NCI-H446 (cell line): ENCODE measurements around the gene ANXA2R.

Experiments
- DNase-seq, 2 experiments: peaks; one replicate each; lab custom pipeline; 2025; lab: John Stamatoyannopoulos, UW

ANXA2R gene

GRCh38 chr5:43000111-43000840 lies 39.8 kb downstream of the ANXA2R start:
- DNase-seq = no peak

GRCh38 chr5:42995360-42995751 lies 44.8 kb downstream of the ANXA2R start:
- DNase-seq = no peak

DNA sequence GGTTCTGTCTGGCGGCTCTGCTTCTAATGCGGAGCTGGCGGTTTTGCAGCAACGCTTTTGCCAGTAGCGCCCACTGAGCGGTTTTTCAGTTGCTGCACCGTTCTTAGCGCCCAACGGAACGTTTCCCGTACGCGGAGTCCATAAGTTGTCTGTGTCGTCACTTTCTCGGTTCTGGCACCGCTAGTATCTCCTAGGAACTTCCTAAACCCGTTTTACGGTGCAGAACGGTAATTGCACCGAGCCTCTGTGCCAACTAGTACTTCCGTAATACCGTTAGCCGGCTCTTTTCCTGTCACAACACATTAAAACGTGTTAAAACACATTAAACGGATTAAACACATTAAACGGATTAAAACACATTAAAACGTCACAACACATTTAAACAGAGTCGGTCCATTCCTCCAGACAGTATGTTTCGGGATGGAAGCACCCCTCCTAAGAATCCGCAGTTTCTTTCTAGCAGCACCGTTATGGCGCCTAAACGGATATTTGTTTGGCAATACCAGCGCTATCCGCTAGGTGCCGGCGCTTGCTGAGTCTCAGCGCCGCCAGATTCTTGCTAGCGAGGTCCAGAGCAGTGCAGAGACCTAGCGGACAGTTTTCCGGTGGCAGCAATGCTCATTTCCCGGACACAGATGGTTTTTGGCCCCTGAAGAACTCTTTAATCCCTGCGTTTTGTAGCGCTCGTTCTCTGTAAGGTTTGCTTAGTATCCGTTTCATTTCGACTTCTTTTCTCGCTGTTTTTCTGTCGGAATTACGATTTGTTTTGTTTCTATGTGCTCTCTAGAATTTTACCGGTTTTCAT lies 45.4 kb downstream of the ANXA2R start:
- peak in 1 of 2 experiments; percentile 65 for DNase-seq

- DNase-seq = no peak
Measured at GRCh38 chr5:42994246-42994554, 45.9 kb downstream of the ANXA2R start.

DNA sequence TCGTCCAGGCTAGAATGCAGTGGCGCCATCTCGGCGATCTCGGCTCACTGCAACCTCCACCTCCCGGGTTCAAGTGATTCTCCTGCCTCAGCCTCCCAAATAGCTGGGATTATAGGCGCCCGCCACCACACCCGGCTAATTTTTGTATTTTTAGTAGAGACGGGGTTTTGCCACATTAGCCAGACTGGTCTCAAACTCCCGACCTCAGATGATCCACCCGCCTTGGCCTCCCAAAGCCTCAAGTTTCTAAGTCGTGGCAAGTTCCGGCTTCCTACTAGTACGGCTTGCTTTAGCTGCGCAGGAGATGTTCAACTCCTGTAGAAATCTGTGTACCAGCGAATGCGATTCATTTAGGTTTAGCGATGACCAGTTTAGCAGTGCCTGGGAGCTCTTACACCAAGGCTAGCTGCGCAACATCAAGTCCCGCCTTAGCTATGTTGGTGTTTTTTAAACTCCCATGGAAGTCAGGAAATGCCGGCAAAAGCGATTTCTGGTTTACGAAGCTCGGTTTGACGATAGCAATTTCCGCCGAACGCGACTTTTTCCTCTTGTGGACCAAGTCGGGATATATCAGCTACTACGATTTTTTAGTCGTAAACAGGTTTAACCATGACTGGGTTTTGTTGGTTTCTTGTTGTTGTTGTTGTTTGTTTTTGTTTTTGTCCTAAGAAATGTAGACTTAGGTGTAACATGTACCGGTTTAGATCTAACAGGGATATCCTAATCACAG lies 46.4 kb downstream of the ANXA2R start:
- no peak for DNase-seq

GRCh38 chr5:42992088-42992879 lies 47.8 kb downstream of the ANXA2R start:
- DNase-seq = no peak

DNA sequence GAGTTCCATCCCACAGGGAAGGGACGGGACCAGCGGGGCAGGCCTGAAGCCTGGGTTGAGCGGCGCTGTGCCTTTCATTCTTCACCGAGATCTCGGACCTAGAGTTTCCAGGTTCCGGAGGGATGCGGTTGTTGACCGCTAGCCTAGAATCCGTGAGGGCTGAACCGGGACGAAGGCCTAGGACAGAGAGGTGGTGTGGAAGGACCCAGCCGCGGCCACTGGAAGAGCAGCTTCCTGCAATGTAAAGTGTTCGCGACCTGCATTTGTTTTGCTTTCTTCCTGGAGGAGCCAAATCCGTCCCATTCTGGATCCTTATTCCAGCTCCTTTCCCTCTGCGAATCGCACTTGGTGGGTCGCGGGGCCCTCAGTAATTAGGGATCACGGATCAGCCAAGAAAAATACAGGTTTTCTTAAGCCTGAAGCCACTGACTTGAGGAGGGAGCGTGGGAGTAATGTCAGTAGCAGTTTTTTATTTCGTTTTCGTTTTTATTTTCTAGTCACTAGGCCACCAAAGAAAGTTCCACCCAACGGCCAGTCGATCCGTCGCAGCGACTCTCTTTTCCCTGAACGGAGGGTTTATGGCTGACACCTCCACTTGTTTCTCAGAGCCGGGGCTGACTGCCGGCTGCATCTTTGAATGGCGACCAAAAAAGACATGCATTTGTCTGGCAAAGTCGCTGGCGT lies 48.6 kb downstream of the ANXA2R start:
- no peak for DNase-seq

- no peak for DNase-seq
Measured at GRCh38 chr5:42990892-42991291, 49.2 kb downstream of the ANXA2R start.
